RWPE2 (cell line): ENCODE results near the gene SCGB1A1.

Source experiments
- ATAC-seq: fragments of 200-7000 bp; cut with Tn5 transposase; 3 replicates; pipeline ENCODE4 v1.9.1; 2021; ENCODE audit warnings: low read depth
- DNase-seq: peaks from one replicate; pipeline ENCODE4 v3.0.0-alpha.2; 2020; ENCODE audit warnings: low spot score
- H3K27ac ChIP-seq: fragments of 450-650 bp; 2 replicates; pipeline ENCODE4 v1.5.1; 2017; ENCODE audit warnings: mild to moderate bottlenecking; ENCODE audit not compliant: poor library complexity, severe bottlenecking
- H3K27me3 ChIP-seq: fragments of 250-450 bp; sonication (Bioruptor Pico); 2 replicates; pipeline ENCODE4 v1.5.1; 2021; ENCODE audit warnings: mild to moderate bottlenecking, moderate library complexity; ENCODE audit not compliant: insufficient read depth, poor library complexity, severe bottlenecking
- H3K36me3 ChIP-seq: fragments of 250-450 bp; sonication (Bioruptor Pico); 2 replicates; pipeline ENCODE4 v1.5.1; 2020; ENCODE audit warnings: low read depth, mild to moderate bottlenecking, moderate library complexity
- H3K4me1 ChIP-seq: fragments of 250-450 bp; sonication (Bioruptor Pico); 2 replicates; pipeline ENCODE4 v1.5.1; 2021; ENCODE audit warnings: mild to moderate bottlenecking, moderate library complexity; ENCODE audit not compliant: insufficient read depth, poor library complexity, severe bottlenecking
- H3K4me3 ChIP-seq: fragments of 250-450 bp; sonication (Bioruptor Pico); 2 replicates; pipeline ENCODE4 v1.5.1; 2021; ENCODE audit warnings: mild to moderate bottlenecking, moderate library complexity; ENCODE audit not compliant: severe bottlenecking
- H3K9me3 ChIP-seq: fragments of 250-450 bp; sonication (Bioruptor Pico); 2 replicates; pipeline ENCODE4 v1.5.1; 2021; ENCODE audit warnings: mild to moderate bottlenecking, moderate library complexity; ENCODE audit not compliant: severe bottlenecking
- TF ChIP-seq, protein P1 (sequence below): fragments of 450-650 bp; IDR thresholded peaks from one replicate; pipeline ENCODE4 v1.5.1; 2017; ENCODE audit warnings: mild to moderate bottlenecking, moderate library complexity; ENCODE audit not compliant: poor library complexity, severe bottlenecking

The SCGB1A1 gene

DNA sequence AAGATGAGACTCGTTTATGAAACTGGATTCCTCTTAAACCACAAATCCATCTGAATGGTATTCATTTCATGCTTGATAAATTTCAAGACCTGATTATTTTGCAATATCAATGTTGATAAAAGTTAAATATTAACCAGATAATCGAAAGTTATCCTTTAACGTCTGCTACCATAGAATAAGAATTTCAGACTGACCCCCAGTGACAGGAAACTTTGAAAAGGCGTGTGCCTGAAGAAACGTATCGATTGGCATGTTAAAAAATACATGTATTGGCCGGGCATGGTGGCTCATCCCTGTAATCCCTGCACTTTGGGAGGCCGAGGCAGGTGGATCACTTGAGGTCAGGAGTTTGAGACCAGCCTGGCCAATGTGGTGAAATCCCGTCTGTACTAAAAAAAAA is 13.9 kb downstream of the SCGB1A1 start:
- DNase-seq, result no peak
- H3K27ac ChIP-seq, result no peak overlapping the region
- no peaks in the 10 kb centered on the region for H3K27me3 ChIP-seq
- ATAC-seq, result no peak
- H3K4me3 ChIP-seq, result no peak overlapping the region
- no peaks in the 10 kb centered on the region for H3K9me3 ChIP-seq
- TF ChIP-seq, protein P1, sequence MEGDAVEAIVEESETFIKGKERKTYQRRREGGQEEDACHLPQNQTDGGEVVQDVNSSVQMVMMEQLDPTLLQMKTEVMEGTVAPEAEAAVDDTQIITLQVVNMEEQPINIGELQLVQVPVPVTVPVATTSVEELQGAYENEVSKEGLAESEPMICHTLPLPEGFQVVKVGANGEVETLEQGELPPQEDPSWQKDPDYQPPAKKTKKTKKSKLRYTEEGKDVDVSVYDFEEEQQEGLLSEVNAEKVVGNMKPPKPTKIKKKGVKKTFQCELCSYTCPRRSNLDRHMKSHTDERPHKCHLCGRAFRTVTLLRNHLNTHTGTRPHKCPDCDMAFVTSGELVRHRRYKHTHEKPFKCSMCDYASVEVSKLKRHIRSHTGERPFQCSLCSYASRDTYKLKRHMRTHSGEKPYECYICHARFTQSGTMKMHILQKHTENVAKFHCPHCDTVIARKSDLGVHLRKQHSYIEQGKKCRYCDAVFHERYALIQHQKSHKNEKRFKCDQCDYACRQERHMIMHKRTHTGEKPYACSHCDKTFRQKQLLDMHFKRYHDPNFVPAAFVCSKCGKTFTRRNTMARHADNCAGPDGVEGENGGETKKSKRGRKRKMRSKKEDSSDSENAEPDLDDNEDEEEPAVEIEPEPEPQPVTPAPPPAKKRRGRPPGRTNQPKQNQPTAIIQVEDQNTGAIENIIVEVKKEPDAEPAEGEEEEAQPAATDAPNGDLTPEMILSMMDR, result no peak
- no peaks in the 10 kb centered on the region for H3K36me3 ChIP-seq
- H3K4me1 ChIP-seq, result peaks cover 6% of the 10 kb centered on the region

- H3K36me3 ChIP-seq, result no peaks in the 10 kb centered on the region
- no peak for DNase-seq
- no peaks in the 10 kb centered on the region for H3K4me1 ChIP-seq
- TF ChIP-seq, protein P1, result no peak
- ATAC-seq, result no peak
- no peaks in the 10 kb centered on the region for H3K27me3 ChIP-seq
- H3K27ac ChIP-seq, result no peak overlapping the region
- H3K4me3 ChIP-seq, result no peak overlapping the region
- no peaks in the 10 kb centered on the region for H3K9me3 ChIP-seq
Observed at GRCh38 chr11:62433141-62433903, 14.5 kb downstream of the SCGB1A1 start.

DNA sequence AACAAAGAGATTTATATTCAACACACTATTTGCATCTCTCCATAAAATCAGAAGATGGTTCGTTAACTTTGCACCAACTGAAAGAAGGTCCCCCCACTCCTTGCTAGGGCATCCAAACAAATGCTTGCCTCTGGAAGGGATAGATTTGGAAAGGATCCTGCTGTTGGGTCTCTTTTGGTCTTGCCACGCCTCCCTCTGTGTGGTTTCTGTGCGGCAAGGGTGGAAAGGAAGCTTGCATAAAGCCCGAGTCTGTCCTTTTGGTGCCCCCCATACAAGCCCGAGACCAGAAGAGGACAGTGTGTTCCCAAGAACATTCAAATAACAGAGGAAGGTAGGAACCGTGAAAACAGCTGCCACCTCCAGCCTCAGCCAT is 15.1 kb downstream of the SCGB1A1 start:
- DNase-seq, result no peak
- Histone ChIP-seq H3K27me3 (no peaks in the 10 kb centered on the region), H3K36me3 (no peaks in the 10 kb centered on the region), H3K4me1 (no peaks in the 10 kb centered on the region), H3K4me3 (no peak overlapping the region), H3K27ac (no peak overlapping the region), H3K9me3 (no peaks in the 10 kb centered on the region)
- TF ChIP-seq, protein P1, result no peak
- no peak for ATAC-seq

- Histone ChIP-seq H3K27me3 (no peaks in the 10 kb centered on the region), H3K36me3 (no peaks in the 10 kb centered on the region), H3K27ac (no peak overlapping the region), H3K4me1 (no peaks in the 10 kb centered on the region), H3K4me3 (no peak overlapping the region), H3K9me3 (no peaks in the 10 kb centered on the region)
- TF ChIP-seq, protein P1, result no peak
- no peak for ATAC-seq
- DNase-seq, result no peak
Observed at GRCh38 chr11:62435846-62436660, 17.2 kb downstream of the SCGB1A1 start.

DNA sequence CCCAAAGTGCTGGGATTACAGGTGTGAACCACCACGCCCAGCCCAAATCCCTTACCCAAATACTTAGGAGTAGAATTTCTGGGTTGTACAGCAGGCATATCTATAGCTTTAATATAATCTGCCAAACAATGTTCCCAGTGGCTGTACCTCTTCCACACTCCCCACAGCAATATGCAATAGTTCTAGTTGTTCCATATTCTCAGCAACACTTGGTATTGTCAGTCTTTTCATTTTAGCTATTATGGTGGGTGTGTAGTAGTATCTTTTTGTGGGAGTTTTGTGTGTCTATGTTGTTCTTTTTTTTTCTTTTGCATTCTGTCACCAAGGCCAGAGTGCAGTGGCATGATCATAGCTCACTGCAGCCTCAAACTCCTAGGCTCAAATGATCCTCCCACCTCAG is 18.8 kb downstream of the SCGB1A1 start:
- H3K36me3 ChIP-seq, result no peaks in the 10 kb centered on the region
- TF ChIP-seq, protein P1, result no peak
- H3K27me3 ChIP-seq, result no peaks in the 10 kb centered on the region
- H3K9me3 ChIP-seq, result no peaks in the 10 kb centered on the region
- H3K4me1 ChIP-seq, result no peaks in the 10 kb centered on the region
- ATAC-seq (no peak), DNase-seq (no peak)
- H3K27ac ChIP-seq, result no peak overlapping the region
- H3K4me3 ChIP-seq, result no peak overlapping the region
